ENCODE measurements around the gene LIN52.

LIN52 gene

GRCh38 chr14:74202113-74202512 is 117.4 kb downstream of the LIN52 start:
- no peaks in the 10 kb centered on the region for H3K9me3 ChIP-seq (ENCODE audit: insufficient read depth, low read depth, low read length)
- no peak overlapping the region for H3K27ac ChIP-seq (ENCODE audit: low read length)
- H3K27me3 ChIP-seq (ENCODE audit: insufficient read depth, low read length) = no peaks in the 10 kb centered on the region
- peaks cover 25% of the 10 kb centered on the region for H3K36me3 ChIP-seq (ENCODE audit: insufficient read depth, low read depth, low read length)
- H3K9ac ChIP-seq (ENCODE audit: low read depth, low read length) = no peak overlapping the region
- no peak overlapping the region for H3K4me3 ChIP-seq (ENCODE audit: low read length)
- H3K4me1 ChIP-seq (ENCODE audit: insufficient read depth, low read length) = no peaks in the 10 kb centered on the region

- Histone ChIP-seq H3K9ac (ENCODE audit: low read depth, low read length) (no peak overlapping the region), H3K9me3 (ENCODE audit: insufficient read depth, low read depth, low read length) (no peaks in the 10 kb centered on the region), H3K27me3 (ENCODE audit: insufficient read depth, low read length) (no peaks in the 10 kb centered on the region), H3K27ac (ENCODE audit: low read length) (no peak overlapping the region), H3K36me3 (ENCODE audit: insufficient read depth, low read depth, low read length) (peaks cover 25% of the 10 kb centered on the region), H3K4me3 (ENCODE audit: low read length) (no peak overlapping the region), H3K4me1 (ENCODE audit: insufficient read depth, low read length) (no peaks in the 10 kb centered on the region)
These were observed 118.9 kb downstream of the LIN52 start for GRCh38 chr14:74203639-74204038.

GRCh38 chr14:74204491-74204890 is 119.7 kb downstream of the LIN52 start:
- H3K27ac ChIP-seq (ENCODE audit: low read length) = no peak overlapping the region
- no peaks in the 10 kb centered on the region for H3K9me3 ChIP-seq (ENCODE audit: insufficient read depth, low read depth, low read length)
- H3K36me3 ChIP-seq (ENCODE audit: insufficient read depth, low read depth, low read length) = peaks cover 18% of the 10 kb centered on the region
- no peaks in the 10 kb centered on the region for H3K4me1 ChIP-seq (ENCODE audit: insufficient read depth, low read length)
- no peak overlapping the region for H3K9ac ChIP-seq (ENCODE audit: low read depth, low read length)
- H3K4me3 ChIP-seq (ENCODE audit: low read length) = no peak overlapping the region
- no peaks in the 10 kb centered on the region for H3K27me3 ChIP-seq (ENCODE audit: insufficient read depth, low read length)

GRCh38 chr14:74205882-74206281 is 121.1 kb downstream of the LIN52 start:
- H3K4me1 ChIP-seq (ENCODE audit: insufficient read depth, low read length) = no peaks in the 10 kb centered on the region
- H3K27me3 ChIP-seq (ENCODE audit: insufficient read depth, low read length) = no peaks in the 10 kb centered on the region
- no peak overlapping the region for H3K27ac ChIP-seq (ENCODE audit: low read length)
- H3K4me3 ChIP-seq (ENCODE audit: low read length) = no peak overlapping the region
- no peak overlapping the region for H3K9ac ChIP-seq (ENCODE audit: low read depth, low read length)
- H3K36me3 ChIP-seq (ENCODE audit: insufficient read depth, low read depth, low read length) = peaks cover 11% of the 10 kb centered on the region; the same call in 1 of the 2 replicates
- no peaks in the 10 kb centered on the region for H3K9me3 ChIP-seq (ENCODE audit: insufficient read depth, low read depth, low read length)

- H3K36me3 ChIP-seq (ENCODE audit: insufficient read depth, low read depth, low read length) = no peaks in the 10 kb centered on the region
- H3K27ac ChIP-seq (ENCODE audit: low read length) = no peak overlapping the region
- H3K9ac ChIP-seq (ENCODE audit: low read depth, low read length) = no peak overlapping the region
- no peaks in the 10 kb centered on the region for H3K9me3 ChIP-seq (ENCODE audit: insufficient read depth, low read depth, low read length)
- no peak overlapping the region for H3K4me3 ChIP-seq (ENCODE audit: low read length)
- H3K27me3 ChIP-seq (ENCODE audit: insufficient read depth, low read length) = no peaks in the 10 kb centered on the region; the same call in 1 of the 2 replicates
- H3K4me1 ChIP-seq (ENCODE audit: insufficient read depth, low read length) = no peaks in the 10 kb centered on the region
These were observed 123.2 kb downstream of the LIN52 start for GRCh38 chr14:74207943-74208342.

- Histone ChIP-seq H3K4me1 (ENCODE audit: insufficient read depth, low read length) (no peaks in the 10 kb centered on the region), H3K27ac (ENCODE audit: low read length) (no peak overlapping the region), H3K9me3 (ENCODE audit: insufficient read depth, low read depth, low read length) (no peaks in the 10 kb centered on the region), H3K36me3 (ENCODE audit: insufficient read depth, low read depth, low read length) (no peaks in the 10 kb centered on the region), H3K9ac (ENCODE audit: low read depth, low read length) (no peak overlapping the region), H3K4me3 (ENCODE audit: low read length) (no peak overlapping the region), H3K27me3 (ENCODE audit: insufficient read depth, low read length) (no peaks in the 10 kb centered on the region; the same call in 1 of the 2 replicates)
These were observed 123.9 kb downstream of the LIN52 start for GRCh38 chr14:74208642-74209041.

- Histone ChIP-seq H3K27me3 (ENCODE audit: insufficient read depth, low read length) (peaks cover 11% of the 10 kb centered on the region), H3K4me1 (ENCODE audit: insufficient read depth, low read length) (no peaks in the 10 kb centered on the region), H3K4me3 (ENCODE audit: low read length) (no peak overlapping the region), H3K9ac (ENCODE audit: low read depth, low read length) (no peak overlapping the region), H3K9me3 (ENCODE audit: insufficient read depth, low read depth, low read length) (no peaks in the 10 kb centered on the region), H3K36me3 (ENCODE audit: insufficient read depth, low read depth, low read length) (no peaks in the 10 kb centered on the region), H3K27ac (ENCODE audit: low read length) (no peak overlapping the region)
These were observed 127.3 kb downstream of the LIN52 start for GRCh38 chr14:74211945-74212580.

GRCh38 chr14:74213907-74214803 is 129.4 kb downstream of the LIN52 start:
- Histone ChIP-seq H3K9me3 (ENCODE audit: insufficient read depth, low read depth, low read length) (no peaks in the 10 kb centered on the region), H3K27ac (ENCODE audit: low read length) (no peak overlapping the region), H3K9ac (ENCODE audit: low read depth, low read length) (no peak overlapping the region), H3K4me1 (ENCODE audit: insufficient read depth, low read length) (no peaks in the 10 kb centered on the region), H3K27me3 (ENCODE audit: insufficient read depth, low read length) (peaks cover 32% of the 10 kb centered on the region), H3K36me3 (ENCODE audit: insufficient read depth, low read depth, low read length) (no peaks in the 10 kb centered on the region), H3K4me3 (ENCODE audit: low read length) (no peak overlapping the region)

- Histone ChIP-seq H3K27me3 (ENCODE audit: insufficient read depth, low read length) (peaks cover 45% of the 10 kb centered on the region), H3K4me3 (ENCODE audit: low read length) (no peak overlapping the region), H3K27ac (ENCODE audit: low read length) (no peak overlapping the region), H3K9me3 (ENCODE audit: insufficient read depth, low read depth, low read length) (no peaks in the 10 kb centered on the region), H3K9ac (ENCODE audit: low read depth, low read length) (no peak overlapping the region), H3K4me1 (ENCODE audit: insufficient read depth, low read length) (no peaks in the 10 kb centered on the region), H3K36me3 (ENCODE audit: insufficient read depth, low read depth, low read length) (no peaks in the 10 kb centered on the region)
These were observed 131.9 kb downstream of the LIN52 start for GRCh38 chr14:74216671-74217070.

- H3K4me1 ChIP-seq (ENCODE audit: insufficient read depth, low read length) = no peaks in the 10 kb centered on the region
- H3K27me3 ChIP-seq (ENCODE audit: insufficient read depth, low read length) = peaks cover 45% of the 10 kb centered on the region
- no peak overlapping the region for H3K9ac ChIP-seq (ENCODE audit: low read depth, low read length)
- no peaks in the 10 kb centered on the region for H3K9me3 ChIP-seq (ENCODE audit: insufficient read depth, low read depth, low read length)
- no peak overlapping the region for H3K4me3 ChIP-seq (ENCODE audit: low read length)
- no peaks in the 10 kb centered on the region for H3K36me3 ChIP-seq (ENCODE audit: insufficient read depth, low read depth, low read length)
- no peak overlapping the region for H3K27ac ChIP-seq (ENCODE audit: low read length)
These were observed 133.1 kb downstream of the LIN52 start for GRCh38 chr14:74217672-74218448.

- H3K9ac ChIP-seq (ENCODE audit: low read depth, low read length) = no peak overlapping the region
- no peak overlapping the region for H3K4me3 ChIP-seq (ENCODE audit: low read length)
- no peaks in the 10 kb centered on the region for H3K36me3 ChIP-seq (ENCODE audit: insufficient read depth, low read depth, low read length)
- no peaks in the 10 kb centered on the region for H3K4me1 ChIP-seq (ENCODE audit: insufficient read depth, low read length)
- no peak overlapping the region for H3K27ac ChIP-seq (ENCODE audit: low read length)
- peaks cover 45% of the 10 kb centered on the region for H3K27me3 ChIP-seq (ENCODE audit: insufficient read depth, low read length)
- no peaks in the 10 kb centered on the region for H3K9me3 ChIP-seq (ENCODE audit: insufficient read depth, low read depth, low read length)
These were observed 133.7 kb downstream of the LIN52 start for GRCh38 chr14:74218462-74218861.

Measured in iPS-20b (cell line).